Fibroblast of skin of left quadriceps (primary cell): ENCODE data around the gene MS4A8.
"Not testable (repeated sequence)": the region's sequence is repeated elsewhere in the genome, so short reads cannot be mapped to it uniquely, and the experiment has no call there.

Experiments used
- DNase-seq, 2 experiments: peaks; one replicate each; pipeline ENCODE4 v3.0.0-alpha.2; 2013; ENCODE audit warnings: low read depth in 2 of 2

MS4A8 gene

GRCh38 chr11:60699284-60699691, at the start of gene MS4A8:
TSS of gene MS4A8 (plus strand) at chr11:60699612. CDS start at chr11:60700861, 1,249 bp downstream.
- no peak for DNase-seq

- DNase-seq: no peak
Observed at GRCh38 chr11:60657888-60658287, 41.5 kb upstream of the MS4A8 start.

GRCh38 chr11:60658409-60658808, 41.0 kb upstream of the MS4A8 start:
- no peak for DNase-seq

- no peak for DNase-seq
Observed at GRCh38 chr11:60672255-60672654, 27.2 kb upstream of the MS4A8 start.

- DNase-seq: not testable (repeated sequence)
Observed at GRCh38 chr11:60678231-60678630, 21.2 kb upstream of the MS4A8 start.

- no peak for DNase-seq
Observed at GRCh38 chr11:60679879-60680278, 19.5 kb upstream of the MS4A8 start.

GRCh38 chr11:60680455-60681119, 18.8 kb upstream of the MS4A8 start:
- DNase-seq: no peak

GRCh38 chr11:60684541-60684848, 14.9 kb upstream of the MS4A8 start:
- not testable (repeated sequence) for DNase-seq

- DNase-seq: no peak
Observed at GRCh38 chr11:60691661-60692060, 7.8 kb upstream of the MS4A8 start.

GRCh38 chr11:60699936-60700335, 524 bp downstream of the MS4A8 start:
- no peak for DNase-seq

GRCh38 chr11:60700689-60701468, 1.5 kb downstream of the MS4A8 start:
- DNase-seq: no peak

- no peak for DNase-seq
Observed at GRCh38 chr11:60701469-60701818, 2.0 kb downstream of the MS4A8 start.

GRCh38 chr11:60703374-60703773, 4.0 kb downstream of the MS4A8 start:
- no peak for DNase-seq

GRCh38 chr11:60705895-60706294, 6.5 kb downstream of the MS4A8 start:
- DNase-seq: no peak

- no peak for DNase-seq
Observed at GRCh38 chr11:60706931-60707330, 7.5 kb downstream of the MS4A8 start.

GRCh38 chr11:60710482-60710881, 11.1 kb downstream of the MS4A8 start:
- no peak for DNase-seq

GRCh38 chr11:60711276-60711675, 11.9 kb downstream of the MS4A8 start:
- DNase-seq: no peak

GRCh38 chr11:60713423-60713822, 14.0 kb downstream of the MS4A8 start:
- DNase-seq: not testable (repeated sequence)

- no peak for DNase-seq
Observed at GRCh38 chr11:60717956-60718355, 18.5 kb downstream of the MS4A8 start.

- DNase-seq: no peak
Observed at GRCh38 chr11:60718524-60719316, 19.3 kb downstream of the MS4A8 start.

GRCh38 chr11:60719391-60719790, 20.0 kb downstream of the MS4A8 start:
- DNase-seq: no peak

GRCh38 chr11:60720460-60720859, 21.0 kb downstream of the MS4A8 start:
- no peak for DNase-seq

GRCh38 chr11:60724420-60724819, 25.0 kb downstream of the MS4A8 start, which contains the start of gene MS4A18:
TSS of gene MS4A18 (plus strand) at chr11:60724720.
- no peak for DNase-seq
